ENCODE measurements around the gene GIPC1.
"Not testable (repeated sequence)": the region's sequence is repeated elsewhere in the genome, so short reads cannot be mapped to it uniquely, and the experiment has no call there.

The GIPC1 gene

DNA sequence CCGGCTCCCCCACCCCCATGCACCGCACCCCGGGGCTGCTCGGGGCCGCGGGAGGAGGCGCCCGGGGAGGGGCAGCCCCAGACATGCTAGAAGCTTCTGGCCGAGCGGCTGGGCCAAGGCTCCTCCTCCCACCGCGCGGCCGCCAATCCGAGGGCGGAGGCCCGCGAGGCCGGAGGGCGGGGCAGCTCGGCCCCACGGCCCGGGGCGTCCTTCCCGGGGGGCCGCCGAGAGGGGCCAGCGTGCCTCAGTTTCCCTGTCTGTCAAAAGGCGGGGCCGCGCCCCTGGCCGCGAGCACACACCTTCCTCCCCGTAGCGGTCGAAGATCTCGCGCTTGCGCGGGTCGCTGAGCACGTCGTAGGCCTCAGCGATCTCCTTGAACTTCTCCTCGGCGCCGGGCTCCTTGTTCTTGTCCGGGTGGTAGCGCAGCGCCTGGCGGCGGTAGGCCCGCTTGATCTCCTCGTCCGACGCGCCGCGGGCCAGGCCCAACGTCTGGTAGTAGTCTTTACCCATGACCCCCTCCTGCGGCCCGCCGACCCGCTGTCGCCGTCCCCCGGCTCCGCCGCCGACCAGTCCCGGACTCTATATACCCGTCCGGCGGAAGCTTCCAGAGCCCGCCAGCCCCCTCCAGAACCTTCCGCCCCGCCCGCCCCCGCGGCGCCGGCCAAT lies 22.0 kb upstream of the GIPC1 start, which contains the start of gene DNAJB1:
DNAJB1 (minus strand) TSS at position 558 of the 666 bp plus-strand sequence; CDS start at position 510, 48 bp downstream.
- peak; percentile 90 for DNase-seq (ENCODE audit: low read depth, low spot score)

DNA sequence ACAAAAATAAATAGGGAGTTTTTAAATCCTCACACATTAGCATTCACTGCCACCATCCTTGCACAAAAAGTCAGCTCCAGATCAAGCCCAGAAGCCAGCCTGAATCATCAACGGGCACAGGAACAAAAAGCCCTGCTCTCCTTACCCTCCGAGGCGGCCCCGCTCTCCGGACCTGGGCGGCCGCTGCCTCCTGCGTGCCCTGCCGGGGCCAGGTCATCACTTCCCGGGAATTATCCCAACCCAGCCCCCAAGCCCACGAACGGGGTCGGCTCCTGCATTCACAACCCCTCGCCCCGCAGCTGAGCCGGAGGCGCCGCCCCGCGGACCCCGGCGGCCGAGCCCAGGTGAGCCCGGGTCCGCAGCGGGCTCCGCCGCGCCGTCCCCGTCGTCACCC lies 21.5 kb upstream of the GIPC1 start:
- DNase-seq (ENCODE audit: low read depth, low spot score), result peak; percentile 56

DNA sequence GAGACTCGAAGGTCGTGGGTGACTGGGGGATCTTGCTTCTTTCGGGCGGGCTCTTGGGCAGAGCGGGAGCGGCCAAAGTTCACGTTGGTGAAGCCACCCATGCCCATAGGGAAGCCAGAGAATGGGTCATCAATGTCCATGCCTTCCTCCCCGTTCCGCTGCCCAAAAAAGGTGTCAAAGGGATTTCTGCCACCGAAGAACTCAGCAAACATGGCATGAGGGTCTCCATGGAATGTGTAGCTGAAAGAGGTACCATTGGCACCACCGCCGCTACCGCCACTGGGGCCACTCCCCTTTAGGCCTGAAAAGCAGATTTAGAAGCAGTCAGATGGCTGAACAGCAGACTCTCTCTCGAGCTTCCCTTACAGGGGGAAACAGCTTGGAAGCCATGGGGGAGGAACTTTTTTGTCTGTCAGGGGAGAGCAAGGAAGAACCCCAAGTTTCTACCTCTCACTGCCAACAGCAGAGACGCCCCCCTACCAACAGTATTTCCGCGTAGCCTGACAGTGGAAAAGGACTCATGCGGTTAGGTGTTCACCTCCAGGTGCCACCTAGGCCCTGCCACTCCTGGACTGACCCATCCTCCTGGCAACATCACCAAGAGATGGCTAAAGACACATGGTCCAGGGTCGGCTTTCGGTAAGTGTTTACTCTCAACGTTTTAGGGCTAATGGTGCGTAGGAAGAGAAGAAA lies 21.0 kb upstream of the GIPC1 start:
- DNase-seq (ENCODE audit: low read depth, low spot score), result peak; percentile 30

DNA sequence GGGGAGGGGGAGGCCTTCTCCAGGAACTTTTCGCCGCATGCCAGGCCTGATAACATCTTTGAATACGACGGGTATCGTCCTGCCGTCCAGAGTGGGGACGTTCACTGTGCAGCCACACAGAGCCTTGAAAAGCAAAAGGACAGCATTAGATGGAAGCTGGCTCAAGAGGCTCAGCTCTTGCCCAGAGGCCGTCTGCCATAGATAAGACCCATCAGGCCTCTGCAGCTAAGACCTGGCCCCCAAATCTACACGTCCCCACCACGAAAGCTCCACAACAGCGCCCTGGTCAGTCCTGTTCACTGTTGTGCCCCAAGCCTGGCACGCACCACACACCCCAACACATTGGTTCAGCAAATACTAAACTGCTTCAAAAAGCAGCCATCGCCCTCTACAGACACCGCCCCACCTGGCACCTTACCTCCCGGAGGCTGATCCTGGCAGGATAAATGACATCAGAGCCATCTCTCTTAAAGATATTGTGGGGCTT lies 20.2 kb upstream of the GIPC1 start:
- no peak for DNase-seq (ENCODE audit: low read depth, low spot score)

DNA sequence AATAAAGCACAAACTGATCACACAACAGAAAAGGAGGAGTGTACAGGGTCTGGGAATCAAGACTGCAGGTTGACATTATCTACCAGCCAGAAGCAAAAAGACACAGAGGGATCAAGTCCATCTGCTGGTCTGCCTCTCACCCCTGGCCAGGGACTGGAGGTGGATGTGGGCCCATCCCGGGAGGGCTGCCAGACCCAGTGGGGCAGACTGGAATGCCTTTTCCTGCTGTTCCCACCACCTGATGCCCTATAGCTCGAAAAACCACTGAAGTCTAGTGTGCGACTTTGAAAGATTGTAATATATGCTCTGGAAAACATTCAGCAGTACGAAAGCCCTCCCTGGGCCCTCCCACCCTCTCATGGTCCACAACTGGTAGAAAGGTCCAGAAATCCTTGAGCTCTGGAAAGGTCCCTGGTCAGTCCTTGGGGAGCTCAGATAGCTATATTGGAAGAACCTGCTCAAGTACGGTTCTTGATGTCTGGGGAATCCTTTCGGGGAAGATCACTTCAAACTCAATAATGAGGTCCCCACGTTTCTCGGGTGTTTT lies 19.6 kb upstream of the GIPC1 start:
- DNase-seq (ENCODE audit: low read depth, low spot score), result no peak

DNA sequence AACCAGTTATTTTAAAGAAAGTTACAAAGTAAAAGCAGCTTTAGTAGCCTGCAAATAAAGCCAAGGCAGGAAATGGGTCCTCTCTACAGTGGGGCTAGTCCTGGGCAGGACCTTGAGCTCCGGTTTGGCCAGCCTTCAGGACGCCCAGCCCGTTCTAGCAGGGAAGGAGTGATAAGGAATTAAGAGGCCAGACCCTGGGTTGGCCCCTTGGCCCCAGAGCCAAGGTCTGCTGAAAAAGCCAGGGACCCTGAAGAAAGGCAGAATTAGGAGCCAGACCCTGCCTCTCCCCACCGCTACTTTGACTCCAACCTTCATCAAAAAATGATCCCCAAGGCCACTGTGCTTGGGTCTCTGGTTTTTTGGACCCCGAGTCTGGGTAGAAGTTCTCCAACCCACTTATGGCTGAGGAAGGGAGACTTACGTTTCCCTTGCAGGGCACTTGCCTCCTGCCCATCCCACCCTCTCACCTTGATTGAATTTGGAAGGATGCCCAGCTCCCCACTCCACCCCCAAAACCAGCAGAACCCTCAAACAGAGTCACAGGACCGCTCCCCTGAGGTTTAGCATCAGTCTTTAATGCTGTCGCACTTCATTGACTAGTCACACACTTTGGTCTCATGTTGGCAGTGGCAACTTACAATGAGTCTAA lies 18.4 kb upstream of the GIPC1 start:
- no peak for DNase-seq (ENCODE audit: low read depth, low spot score)

DNA sequence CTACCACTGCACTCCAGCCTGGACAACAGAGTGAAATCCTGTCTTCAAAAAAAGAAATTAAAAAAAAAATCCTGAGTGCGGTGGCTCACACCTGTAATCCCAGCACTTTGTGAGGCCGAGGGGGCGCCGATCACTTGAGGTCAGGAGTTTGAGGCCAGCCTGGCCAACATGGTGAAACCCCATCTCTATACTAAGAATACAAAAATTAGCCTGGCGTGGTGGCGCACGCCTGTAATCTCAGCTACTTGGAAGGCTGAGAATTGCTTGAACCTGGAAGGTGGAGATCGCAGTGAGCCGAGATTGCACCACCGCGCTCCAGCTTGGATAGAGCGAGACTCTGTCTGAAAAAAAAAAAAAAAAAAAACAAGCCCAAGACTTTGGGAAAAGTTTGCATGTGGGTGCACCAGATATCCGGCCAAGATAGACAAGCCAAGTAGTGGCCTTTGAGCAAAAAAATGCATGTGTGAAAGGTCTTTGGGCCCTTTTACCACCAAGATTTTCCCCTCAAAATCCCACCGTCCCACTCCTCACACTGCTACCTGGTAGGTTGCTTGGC lies 16.6 kb upstream of the GIPC1 start:
- DNase-seq (ENCODE audit: low read depth, low spot score), result no peak

DNA sequence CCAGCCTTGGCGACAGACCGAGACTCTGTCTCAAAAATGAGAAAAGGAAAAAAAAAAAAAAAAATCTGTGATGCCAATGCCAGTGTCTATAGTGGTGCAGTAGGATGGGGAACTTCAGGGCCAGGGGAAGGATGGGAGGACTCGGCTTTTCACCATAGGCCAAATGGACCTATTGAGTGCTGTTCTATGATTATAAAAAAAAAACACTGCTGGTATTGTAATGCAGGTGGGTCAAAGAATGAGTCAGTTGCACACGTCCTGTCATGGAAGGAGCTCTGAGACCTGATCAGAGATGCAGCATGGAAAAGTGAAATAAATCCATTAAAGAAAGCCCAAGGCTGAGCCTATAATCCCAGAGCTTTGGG lies 15.3 kb upstream of the GIPC1 start:
- no peak for DNase-seq (ENCODE audit: low read depth, low spot score)

DNA sequence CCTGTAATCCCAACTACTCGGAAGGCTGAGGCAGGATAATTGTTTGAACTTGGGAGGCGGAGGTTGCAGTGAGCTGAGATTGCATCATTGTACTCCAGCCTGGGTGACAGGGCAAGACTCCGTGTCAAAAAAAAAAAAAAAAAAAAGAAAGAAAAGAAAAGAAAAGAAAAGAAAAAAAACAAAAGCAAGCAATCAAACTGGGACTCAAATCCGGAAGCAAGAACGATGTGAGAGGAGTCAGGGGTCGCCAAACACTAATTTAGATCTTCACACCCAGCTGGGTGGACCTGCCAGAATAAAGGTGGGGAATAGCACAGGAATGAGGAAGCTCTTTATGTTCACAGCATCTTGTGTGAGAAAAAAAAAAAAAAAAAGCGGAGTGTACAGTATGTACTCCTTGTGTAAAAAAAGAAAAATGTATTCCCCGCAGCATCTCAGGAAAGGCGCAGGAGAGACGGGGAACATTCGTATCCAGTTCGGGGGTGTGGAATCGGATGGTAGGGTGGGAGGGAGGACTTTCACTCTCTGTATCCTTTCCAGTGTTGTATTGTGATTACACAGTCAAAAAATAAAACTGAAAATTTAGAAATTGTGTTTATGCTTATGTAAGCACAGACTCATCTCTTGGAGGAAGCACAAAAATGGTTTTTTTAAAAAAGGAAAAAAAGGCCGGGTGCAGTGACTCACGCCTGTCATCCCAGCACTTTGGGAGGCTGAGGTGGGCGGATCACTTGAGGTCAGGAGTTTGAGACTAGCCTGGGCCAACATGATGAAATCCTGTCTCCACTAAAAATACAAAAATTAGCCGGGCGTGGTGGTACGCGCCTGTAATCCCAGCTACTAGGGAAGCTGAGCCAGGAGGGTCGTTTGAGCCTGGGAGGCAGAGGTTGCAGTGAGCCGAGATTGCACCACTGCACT lies 14.6 kb upstream of the GIPC1 start:
- DNase-seq (ENCODE audit: low read depth, low spot score), result no peak

DNA sequence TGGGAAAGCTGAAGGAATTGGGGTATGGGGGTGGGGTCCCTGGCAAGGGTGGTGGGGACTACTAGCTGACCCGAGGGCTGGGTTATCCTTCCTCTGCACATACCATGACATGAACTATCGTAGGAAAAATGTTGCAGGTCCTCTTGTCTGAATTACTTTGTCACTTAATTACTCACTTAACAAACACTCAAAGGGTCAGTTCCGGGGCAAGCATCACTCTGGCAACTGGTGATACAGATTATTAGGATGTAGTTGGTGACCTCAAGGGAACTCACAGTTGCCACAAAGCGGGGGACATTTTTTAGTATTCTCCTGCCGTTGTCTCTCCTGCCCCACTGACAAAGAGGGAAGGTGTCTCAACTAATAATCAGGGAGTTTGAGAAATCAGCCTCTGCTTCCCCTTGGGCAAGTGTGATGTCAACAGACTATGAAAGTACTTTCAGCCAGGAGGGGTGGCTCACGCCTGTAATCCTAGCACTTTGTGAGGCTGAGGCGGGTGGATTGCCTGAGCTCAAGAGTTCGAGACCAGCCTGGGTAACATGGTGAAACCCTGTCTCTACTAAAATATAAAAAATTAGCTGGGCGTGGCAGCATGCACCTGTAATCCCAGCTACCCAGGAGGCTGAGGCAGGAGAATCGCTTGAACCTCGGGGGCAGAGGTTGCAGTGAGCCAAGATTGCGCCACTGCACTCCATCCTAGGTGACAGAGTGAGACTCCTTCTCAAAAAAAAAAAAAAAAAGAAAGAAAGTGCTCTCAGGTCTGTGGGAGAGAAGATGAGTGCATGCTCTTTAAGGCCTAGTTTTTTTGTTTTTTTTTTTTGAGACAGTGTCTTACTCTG lies 12.0 kb upstream of the GIPC1 start:
- peak; percentile 56 for DNase-seq (ENCODE audit: low read depth, low spot score)

DNA sequence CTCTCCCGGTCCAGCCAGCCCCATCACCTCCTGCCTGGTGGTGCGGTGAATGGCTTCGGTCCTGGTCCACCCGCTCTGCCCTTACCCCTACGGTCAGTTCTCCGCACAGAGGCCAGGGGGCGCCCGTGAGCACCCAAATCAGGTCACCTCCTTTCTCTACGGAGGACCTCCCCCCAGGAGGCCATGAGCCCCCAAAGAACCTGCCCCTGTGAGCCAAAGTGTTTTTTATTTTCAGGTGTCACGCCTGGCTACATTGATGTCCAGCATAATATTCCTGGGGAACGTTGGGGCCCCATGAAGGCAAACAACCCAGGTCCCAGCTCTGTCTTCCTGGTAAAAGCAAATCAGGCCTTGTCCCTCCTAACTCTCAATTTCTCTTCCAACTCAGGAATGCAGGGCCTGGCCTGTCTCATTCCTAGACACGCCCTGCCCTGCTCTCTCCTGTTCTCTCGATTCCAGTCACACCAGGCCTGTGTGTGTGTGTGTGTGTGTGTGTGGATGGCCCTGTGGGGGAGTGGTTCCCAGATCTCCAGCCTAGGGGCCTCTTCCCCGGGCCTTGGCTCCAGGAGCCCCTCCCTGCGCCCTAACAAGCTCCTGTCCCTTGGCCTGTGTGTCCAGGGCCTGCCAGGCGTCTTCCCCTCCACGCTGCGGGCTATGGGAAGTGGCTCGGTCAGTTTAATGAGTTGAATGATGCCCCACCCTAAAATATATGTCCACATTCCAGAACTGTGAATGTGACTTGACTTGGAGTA lies 9.7 kb upstream of the GIPC1 start:
- peak; percentile 69 for DNase-seq (ENCODE audit: low read depth, low spot score)

DNA sequence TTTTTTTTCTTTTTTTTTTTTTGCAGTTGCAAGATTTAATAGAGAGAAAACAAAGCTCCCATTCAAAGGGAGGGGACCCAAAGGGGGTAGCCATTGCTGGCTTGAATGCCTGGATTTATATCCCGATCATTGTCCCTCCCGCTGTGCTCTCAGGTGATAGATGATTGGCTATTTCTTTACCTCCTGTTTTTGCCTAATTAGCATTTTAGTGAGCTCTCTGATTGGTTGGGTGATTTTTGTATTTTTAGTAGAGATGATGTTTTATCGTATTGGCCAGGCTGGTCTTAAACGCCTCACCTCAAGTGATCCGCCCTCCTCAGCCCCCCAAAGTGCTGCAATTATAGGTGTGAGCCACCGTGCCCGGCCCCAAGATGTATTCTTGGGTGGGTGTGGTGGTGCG lies 8.6 kb upstream of the GIPC1 start:
- DNase-seq (ENCODE audit: low read depth, low spot score), result not testable (repeated sequence)

DNA sequence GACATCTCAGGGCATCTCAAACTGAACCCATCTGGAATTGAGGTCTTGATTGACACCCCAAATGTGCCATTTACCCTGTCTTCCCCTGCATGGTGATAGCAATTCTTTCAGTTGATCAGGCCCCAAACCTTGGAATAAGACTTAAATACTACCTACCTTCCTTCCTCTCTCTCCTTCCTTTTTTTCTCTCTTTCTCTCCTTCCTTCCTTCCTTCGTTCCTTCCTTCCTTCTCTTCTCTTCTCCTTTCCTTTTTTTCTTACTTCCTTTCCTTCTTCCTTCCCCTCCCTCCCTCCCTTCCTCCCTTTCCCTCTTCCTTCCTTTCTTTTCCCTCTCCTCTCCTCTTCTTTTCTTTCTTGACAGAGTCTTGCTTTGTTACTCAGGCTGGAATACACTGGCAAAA lies 7.4 kb upstream of the GIPC1 start:
- DNase-seq (ENCODE audit: low read depth, low spot score), result no peak

DNA sequence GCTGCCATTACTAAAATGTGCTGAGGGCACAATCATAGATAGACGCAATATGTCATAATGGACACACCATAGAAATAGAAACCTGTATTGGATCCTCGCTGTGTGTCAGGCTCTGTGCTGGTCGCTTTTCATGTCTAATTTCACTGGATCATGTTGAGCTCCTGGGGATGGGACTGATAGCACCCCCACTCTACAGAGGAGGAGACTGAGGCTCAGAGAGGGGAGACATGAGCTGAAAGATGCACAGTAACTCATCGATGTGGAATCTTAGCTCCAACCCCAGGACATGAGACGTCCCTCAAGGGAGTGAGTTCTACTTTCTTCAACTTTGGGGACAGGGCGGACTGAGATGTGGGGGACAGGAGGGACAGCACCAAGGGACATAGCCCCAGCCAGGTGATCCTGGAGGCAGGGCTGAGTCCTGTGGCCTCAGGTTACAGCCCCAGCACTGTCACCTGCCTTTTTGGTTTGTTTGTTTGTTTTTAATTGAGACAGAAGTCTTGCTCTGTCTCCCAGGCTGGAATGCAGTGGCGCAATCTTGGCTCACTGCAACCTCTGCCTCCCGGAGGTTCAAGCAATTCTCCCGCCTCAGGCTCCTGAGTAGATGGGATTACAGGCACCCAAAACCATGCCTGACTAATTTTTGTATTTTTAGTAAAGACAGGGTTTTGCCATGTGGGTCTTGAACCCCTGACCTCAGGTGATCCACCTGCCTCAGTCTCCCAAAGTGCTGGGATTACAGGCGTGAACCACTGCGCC lies 6.6 kb upstream of the GIPC1 start:
- no peak for DNase-seq (ENCODE audit: low read depth, low spot score)

DNA sequence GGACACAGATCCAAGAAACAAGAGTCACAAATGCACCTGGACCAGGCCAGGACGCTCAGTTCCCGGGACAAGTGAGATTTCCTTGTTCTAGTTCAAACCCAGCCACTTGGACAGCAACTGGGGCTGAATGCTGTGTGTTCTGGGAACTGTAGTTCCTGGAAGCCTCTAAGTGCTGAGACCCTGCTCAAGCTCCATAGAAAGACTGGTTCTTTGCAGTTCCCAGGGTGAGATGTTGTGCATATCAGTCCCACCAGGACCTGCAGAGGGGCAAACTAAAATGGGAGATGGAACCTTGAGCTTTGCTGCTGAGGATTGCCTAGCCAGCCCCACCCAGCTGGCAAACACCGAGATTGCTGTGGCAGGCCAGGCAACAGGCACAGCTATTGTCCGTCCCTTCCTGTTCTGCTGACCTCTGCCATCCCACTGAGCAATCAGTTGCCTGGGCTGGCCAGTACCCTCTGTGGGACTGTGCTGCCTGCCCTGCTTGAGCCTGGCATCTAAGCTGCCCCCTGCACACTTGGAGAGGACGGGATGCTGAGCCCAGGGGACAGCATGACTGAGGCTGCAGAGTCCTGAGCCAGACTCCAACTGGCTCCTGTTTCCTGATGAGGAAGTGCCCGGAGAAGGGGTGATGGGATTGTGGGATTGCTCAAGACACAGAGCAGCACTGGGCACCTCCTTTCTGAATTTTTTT lies 1.4 kb upstream of the GIPC1 start:
- peak; percentile 36 for DNase-seq (ENCODE audit: low read depth, low spot score)

DNA sequence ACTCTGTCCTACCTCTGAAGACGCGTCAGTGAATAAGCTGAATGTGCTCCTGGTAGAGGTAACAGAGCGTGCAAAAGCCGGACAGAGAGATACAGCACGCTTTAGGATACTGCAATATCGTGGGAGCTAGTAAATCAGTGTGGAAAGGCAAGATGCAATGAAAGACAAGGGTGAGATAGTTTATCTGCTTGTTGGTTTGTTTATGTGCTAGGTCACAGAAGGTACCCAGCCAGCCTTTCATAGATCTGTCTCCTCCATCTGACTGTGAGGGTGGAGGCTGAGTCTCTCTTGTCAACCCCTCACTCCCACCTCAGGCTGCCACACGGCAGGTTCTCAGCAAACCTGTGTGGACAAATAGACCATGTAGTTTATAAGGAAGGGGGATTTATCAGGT lies 904 bp upstream of the GIPC1 start:
- no peak for DNase-seq (ENCODE audit: low read depth, low spot score)

DNA sequence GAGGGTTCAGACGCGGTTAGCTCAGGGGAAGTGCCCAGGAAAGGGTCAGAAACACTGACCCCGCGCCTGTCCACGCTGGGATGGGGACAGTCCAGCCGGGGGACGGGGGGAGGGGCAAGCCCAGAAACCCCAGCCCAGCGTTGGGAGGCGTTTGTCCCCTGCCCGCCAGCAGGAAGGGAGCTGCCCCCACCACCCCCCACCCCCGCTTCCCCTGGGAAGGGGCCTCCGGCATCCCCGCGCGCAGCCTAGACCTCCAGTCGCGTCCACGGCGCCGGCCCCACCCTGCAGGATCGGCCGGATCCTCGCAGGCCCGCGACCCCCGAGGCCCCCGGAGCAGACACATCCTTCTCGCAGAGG lies 277 bp downstream of the GIPC1 start:
- no peak for DNase-seq (ENCODE audit: low read depth, low spot score)
